GM10248 (cell line): ENCODE measurements around the gene CREB1.

Source experiments
- CTCF ChIA-PET: fragments of 300-600 bp; sonication (Branson Sonifier 250); formaldehyde crosslinking; extraction: SDS; loops from one replicate; lab custom pipeline; 2021; ENCODE audit warnings: antibody characterized with exemption; lab: Yijun Ruan, JAX
- POLR2A ChIA-PET: fragments of 350-650 bp; sonication (Branson Sonifier 250); formaldehyde crosslinking; extraction: SDS; loops from one replicate; lab custom pipeline; 2020; ENCODE audit warnings: antibody characterized with exemption; lab: Yijun Ruan, JAX
- DNase-seq: peaks from one replicate; pipeline ENCODE4 v3.0.0; 2012; ENCODE audit errors: extremely low spot score
- CTCF ChIP-seq: IDR thresholded peaks from 2 replicates; pipeline ENCODE4 v1.5.1; 2012; ENCODE audit warnings: mild to moderate bottlenecking, low read depth; ENCODE audit errors: extremely low read depth, missing control alignments, control extremely low read depth

The CREB1 gene

DNA sequence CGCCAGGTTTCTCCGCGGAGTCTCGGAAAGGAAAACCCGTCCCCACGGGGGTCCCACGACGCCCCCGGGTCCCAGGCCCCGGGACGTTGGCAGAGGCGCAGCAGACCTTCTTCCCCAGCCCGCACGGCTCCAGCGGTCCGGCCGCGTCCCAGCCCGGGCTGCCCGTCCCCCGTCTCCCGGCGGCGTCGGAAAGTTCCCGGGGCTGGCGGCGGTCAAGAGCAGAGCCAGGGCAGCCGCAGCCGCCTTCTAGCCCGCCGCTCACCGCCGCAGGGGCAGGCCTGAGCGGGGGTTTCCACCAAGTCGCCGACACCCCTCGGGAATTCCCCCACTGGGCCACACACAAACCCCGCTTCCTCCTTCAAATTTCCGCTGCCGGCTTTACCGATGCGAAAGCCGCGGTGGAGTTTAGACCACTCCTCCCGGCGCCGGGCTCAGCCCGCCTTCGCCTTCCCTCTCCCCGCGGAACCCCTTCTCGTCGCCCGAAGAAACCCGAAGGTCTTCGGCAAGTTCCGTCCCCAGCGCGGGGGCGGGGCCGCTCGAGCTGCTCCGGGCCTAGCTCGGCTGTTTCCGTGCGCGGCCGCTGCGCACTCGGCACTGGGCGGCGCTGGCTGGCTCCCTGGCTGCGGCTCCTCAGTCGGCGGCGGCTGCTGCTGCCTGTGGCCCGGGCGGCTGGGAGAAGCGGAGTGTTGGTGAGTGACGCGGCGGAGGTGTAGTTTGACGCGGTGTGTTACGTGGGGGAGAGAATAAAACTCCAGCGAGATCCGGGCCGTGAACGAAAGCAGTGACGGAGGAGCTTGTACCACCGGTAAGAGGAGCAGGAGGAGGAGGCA, at the start of gene CREB1:
TSS of gene CREB1 (plus strand) at position 633 of the 830 bp plus-strand sequence. CDS start 25,674 bp downstream, outside the sequence.
- ChIA-PET CTCF (interaction anchor here (1.1 to 2.2 kb wide), 8 partner anchors 10 to 96 kb away, joined by 3 to 7 read pairs (median 5); partner anchors contain the start of gene METTL21A), POLR2A (interaction anchor here (0.6 to 2.0 kb wide), 8 partner anchors 9 to 363 kb away, joined by 3 to 13 read pairs (median 4); partner anchors contain the start of gene KLF7)
- DNase-seq, result peak; percentile 98
- peak; percentile 47 for TF ChIP-seq CTCF

GRCh38 chr2:207480521-207481040, 49.2 kb upstream of the CREB1 start:
- no peak for TF ChIP-seq CTCF
- no peak for DNase-seq
- CTCF ChIA-PET, result interaction anchor here (0.8 to 1.5 kb wide), 6 partner anchors 9 to 680 kb away, joined by 3 to 6 read pairs (median 3); no protein-coding TSS in a partner anchor
- POLR2A ChIA-PET, result no interaction called here

GRCh38 chr2:207481924-207482323, 47.8 kb upstream of the CREB1 start:
- no peak for TF ChIP-seq CTCF
- ChIA-PET POLR2A (no interaction called here), CTCF (interaction anchor here (1.3 kb wide), 1 partner anchor 340 kb away, joined by 3 read pairs; no protein-coding TSS in a partner anchor)
- DNase-seq, result no peak

- ChIA-PET POLR2A (no interaction called here), CTCF (interaction anchor here (1.0 kb wide), 1 partner anchor 12 kb away, joined by 3 read pairs; no protein-coding TSS in a partner anchor)
- DNase-seq, result no peak
- no peak for TF ChIP-seq CTCF
Measured at GRCh38 chr2:207482630-207483029, 47.1 kb upstream of the CREB1 start.

GRCh38 chr2:207483066-207483465, 46.7 kb upstream of the CREB1 start:
- ChIA-PET POLR2A (no interaction called here), CTCF (interaction anchor here (1.0 kb wide), 1 partner anchor 12 kb away, joined by 3 read pairs; no protein-coding TSS in a partner anchor)
- TF ChIP-seq CTCF, result no peak
- DNase-seq, result no peak

- no peak for DNase-seq
- TF ChIP-seq CTCF, result no peak
- ChIA-PET POLR2A (no interaction called here), CTCF (interaction anchor here (1.0 kb wide), 1 partner anchor 13 kb away, joined by 3 read pairs; no protein-coding TSS in a partner anchor)
Measured at GRCh38 chr2:207483477-207483876, 46.3 kb upstream of the CREB1 start.
